ENCODE data around the gene PLCL1. TPM values are rescaled to one million over a fixed set of nuclear protein-coding genes. Genes with fewer than 3 reads are reported as not detected.
"Not testable (repeated sequence)": the region's sequence is repeated elsewhere in the genome, so short reads cannot be mapped to it uniquely, and the experiment has no call there.

PLCL1 gene
- total RNA-seq, 1 donor from 2014 or later, result 12.5 TPM

GRCh38 chr2:197828464-197829135, 24.2 kb downstream of the PLCL1 start:
- H3K9me3 ChIP-seq (ENCODE audit: control insufficient read depth in 3 of 3, low read length in 3 of 3), result no peaks in the 10 kb centered on the region
- H3K9ac ChIP-seq (ENCODE audit: low read depth in 1 of 3, low read length in 3 of 3), result no peak overlapping the region

DNA sequence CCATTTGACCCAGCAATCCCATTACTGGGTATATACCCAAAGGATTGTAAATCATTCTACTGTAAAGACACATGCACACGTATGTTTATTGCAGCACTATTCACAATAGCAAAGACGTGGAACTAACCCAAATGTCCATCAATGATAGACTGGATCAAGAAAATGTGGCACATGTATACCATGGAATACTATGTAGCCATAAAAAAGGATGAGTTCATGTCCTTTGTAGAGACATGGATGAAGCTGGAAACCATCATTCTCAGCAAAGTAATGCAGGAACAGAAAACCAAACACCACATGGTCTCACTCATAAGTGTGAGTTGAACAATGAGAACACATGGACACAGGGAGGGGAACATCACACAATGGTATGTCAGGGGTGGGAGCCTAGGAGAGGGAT, 30.4 kb downstream of the PLCL1 start:
- not testable (repeated sequence) for H3K36me3 ChIP-seq (ENCODE audit: control insufficient read depth in 3 of 3, insufficient read depth in 3 of 3, low read length in 3 of 3); H3K9ac ChIP-seq (ENCODE audit: low read depth in 1 of 3, low read length in 3 of 3); H3K4me3 ChIP-seq (ENCODE audit: low read length in 3 of 3); H3K9me3 ChIP-seq (ENCODE audit: control insufficient read depth in 3 of 3, low read length in 3 of 3); H3K27me3 ChIP-seq (ENCODE audit: control insufficient read depth in 3 of 3, insufficient read depth in 3 of 3, low read length in 3 of 3); H3K27ac ChIP-seq (ENCODE audit: low read depth, low read length); H3K4me1 ChIP-seq (ENCODE audit: control insufficient read depth in 3 of 3, insufficient read depth in 3 of 3, low read length in 3 of 3)

More at GRCh38 chr2:197828464-197829135, 24.2 kb downstream of the PLCL1 start:
- Histone ChIP-seq H3K4me1 (ENCODE audit: control insufficient read depth in 3 of 3, insufficient read depth in 3 of 3, low read length in 3 of 3) (no peaks in the 10 kb centered on the region), H3K27ac (ENCODE audit: low read depth, low read length) (no peak overlapping the region), H3K36me3 (ENCODE audit: control insufficient read depth in 3 of 3, insufficient read depth in 3 of 3, low read length in 3 of 3) (no peaks in the 10 kb centered on the region), H3K27me3 (ENCODE audit: control insufficient read depth in 3 of 3, insufficient read depth in 3 of 3, low read length in 3 of 3) (no peaks in the 10 kb centered on the region), H3K4me3 (ENCODE audit: low read length in 3 of 3) (no peak overlapping the region)

DNA sequence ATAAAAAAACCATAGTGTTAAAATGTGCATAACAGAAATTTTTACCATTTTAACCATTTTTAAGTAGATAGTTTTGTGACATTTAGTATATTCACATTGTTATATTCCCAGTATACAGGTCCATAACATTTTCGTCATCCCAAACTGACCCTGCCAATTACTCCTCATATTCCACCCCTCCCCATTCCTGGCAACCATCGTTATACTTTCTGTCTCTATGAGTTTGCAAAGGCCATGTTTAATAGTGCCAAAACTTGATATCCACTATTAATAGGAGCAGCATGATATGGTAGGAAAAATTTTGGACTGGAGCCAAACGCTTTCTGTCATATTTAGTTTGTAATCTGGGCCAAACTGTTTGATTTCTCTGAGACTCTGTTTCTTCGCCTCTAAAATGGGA, 30.9 kb downstream of the PLCL1 start:
- no peaks in the 10 kb centered on the region for H3K36me3 ChIP-seq (ENCODE audit: control insufficient read depth in 3 of 3, insufficient read depth in 3 of 3, low read length in 3 of 3)
- H3K27me3 ChIP-seq (ENCODE audit: control insufficient read depth in 3 of 3, insufficient read depth in 3 of 3, low read length in 3 of 3), result no peaks in the 10 kb centered on the region
- H3K9ac ChIP-seq (ENCODE audit: low read depth in 1 of 3, low read length in 3 of 3), result no peak overlapping the region
- H3K27ac ChIP-seq (ENCODE audit: low read depth, low read length), result no peak overlapping the region
- no peaks in the 10 kb centered on the region for H3K9me3 ChIP-seq (ENCODE audit: control insufficient read depth in 3 of 3, low read length in 3 of 3)
- peaks cover 0 to 5% (median 3%) of the 10 kb centered on the region in 3 donors for H3K4me1 ChIP-seq (ENCODE audit: control insufficient read depth in 3 of 3, insufficient read depth in 3 of 3, low read length in 3 of 3)
- H3K4me3 ChIP-seq (ENCODE audit: low read length in 3 of 3), result no peak overlapping the region

- Histone ChIP-seq H3K27ac (ENCODE audit: low read depth, low read length) (peak overlapping the region; percentile 13), H3K27me3 (ENCODE audit: control insufficient read depth in 3 of 3, insufficient read depth in 3 of 3, low read length in 3 of 3) (no peaks in the 10 kb centered on the region), H3K36me3 (ENCODE audit: control insufficient read depth in 3 of 3, insufficient read depth in 3 of 3, low read length in 3 of 3) (no peaks in the 10 kb centered on the region), H3K4me1 (ENCODE audit: control insufficient read depth in 3 of 3, insufficient read depth in 3 of 3, low read length in 3 of 3) (peaks cover 0 to 5% (median 3%) of the 10 kb centered on the region in 3 donors), H3K9ac (ENCODE audit: low read depth in 1 of 3, low read length in 3 of 3) (peak overlapping the region in 1 of 3 donors; percentile 35), H3K9me3 (ENCODE audit: control insufficient read depth in 3 of 3, low read length in 3 of 3) (no peaks in the 10 kb centered on the region), H3K4me3 (ENCODE audit: low read length in 3 of 3) (peak overlapping the region in 2 of 3 donors; percentile 2 to 38)
Measured at GRCh38 chr2:197838036-197838435, 33.6 kb downstream of the PLCL1 start.

- H3K4me3 ChIP-seq (ENCODE audit: low read length in 3 of 3), result peak overlapping the region in 2 of 3 donors; percentile 3 to 38
Measured at GRCh38 chr2:197838579-197838978, 34.2 kb downstream of the PLCL1 start.

DNA sequence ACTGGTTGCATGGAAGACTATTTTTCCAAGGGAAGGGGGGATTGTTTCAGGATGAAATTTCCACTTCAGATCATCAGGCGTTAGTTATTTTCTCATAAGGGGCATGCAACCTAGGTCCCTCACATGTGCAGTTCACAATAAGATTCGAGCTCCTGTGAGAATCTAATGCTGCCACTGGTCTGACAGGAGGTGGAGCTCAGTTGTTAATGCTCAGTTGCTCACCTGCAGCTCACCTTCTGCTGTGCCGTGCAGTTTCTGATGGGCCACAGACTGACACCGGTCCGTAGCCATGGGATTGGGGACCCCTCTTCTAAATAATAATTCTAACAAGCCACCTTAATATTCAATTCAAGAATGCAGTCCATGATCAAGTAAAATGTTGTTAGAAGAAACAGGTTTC, 34.9 kb downstream of the PLCL1 start:
- Histone ChIP-seq H3K9ac (ENCODE audit: low read depth in 1 of 3, low read length in 3 of 3) (no peak overlapping the region), H3K9me3 (ENCODE audit: control insufficient read depth in 3 of 3, low read length in 3 of 3) (no peaks in the 10 kb centered on the region), H3K27ac (ENCODE audit: low read depth, low read length) (no peak overlapping the region), H3K27me3 (ENCODE audit: control insufficient read depth in 3 of 3, insufficient read depth in 3 of 3, low read length in 3 of 3) (no peaks in the 10 kb centered on the region), H3K4me1 (ENCODE audit: control insufficient read depth in 3 of 3, insufficient read depth in 3 of 3, low read length in 3 of 3) (peaks cover 0 to 5% (median 3%) of the 10 kb centered on the region in 3 donors), H3K36me3 (ENCODE audit: control insufficient read depth in 3 of 3, insufficient read depth in 3 of 3, low read length in 3 of 3) (no peaks in the 10 kb centered on the region), H3K4me3 (ENCODE audit: low read length in 3 of 3) (no peak overlapping the region)

More at GRCh38 chr2:197838579-197838978, 34.2 kb downstream of the PLCL1 start:
- Histone ChIP-seq H3K27ac (ENCODE audit: low read depth, low read length) (peak overlapping the region; percentile 13), H3K9ac (ENCODE audit: low read depth in 1 of 3, low read length in 3 of 3) (no peak overlapping the region), H3K27me3 (ENCODE audit: control insufficient read depth in 3 of 3, insufficient read depth in 3 of 3, low read length in 3 of 3) (no peaks in the 10 kb centered on the region), H3K9me3 (ENCODE audit: control insufficient read depth in 3 of 3, low read length in 3 of 3) (no peaks in the 10 kb centered on the region), H3K4me1 (ENCODE audit: control insufficient read depth in 3 of 3, insufficient read depth in 3 of 3, low read length in 3 of 3) (peaks cover 0 to 5% (median 3%) of the 10 kb centered on the region in 3 donors), H3K36me3 (ENCODE audit: control insufficient read depth in 3 of 3, insufficient read depth in 3 of 3, low read length in 3 of 3) (no peaks in the 10 kb centered on the region)

DNA sequence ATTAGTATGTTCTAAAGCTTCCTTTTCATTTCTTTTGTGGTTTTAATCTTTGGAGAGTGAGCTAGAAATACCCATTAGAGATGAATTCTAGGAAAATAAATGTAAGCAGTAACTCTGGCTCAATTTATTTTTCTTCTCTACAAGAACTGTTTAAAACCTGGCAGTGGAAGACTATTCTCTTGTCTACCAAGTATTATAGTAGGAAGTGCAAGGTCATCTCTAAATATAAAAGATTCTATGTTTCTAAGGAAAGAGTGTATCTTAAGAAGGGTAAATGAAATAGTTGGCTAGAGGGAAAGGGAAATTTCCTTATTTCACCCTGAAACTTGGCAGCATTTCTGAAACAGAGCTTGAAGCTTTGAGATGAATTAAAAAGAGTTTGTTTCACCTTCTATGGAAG, 35.5 kb downstream of the PLCL1 start:
- Histone ChIP-seq H3K36me3 (ENCODE audit: control insufficient read depth in 3 of 3, insufficient read depth in 3 of 3, low read length in 3 of 3) (no peaks in the 10 kb centered on the region), H3K27me3 (ENCODE audit: control insufficient read depth in 3 of 3, insufficient read depth in 3 of 3, low read length in 3 of 3) (no peaks in the 10 kb centered on the region), H3K4me3 (ENCODE audit: low read length in 3 of 3) (no peak overlapping the region), H3K27ac (ENCODE audit: low read depth, low read length) (no peak overlapping the region), H3K9me3 (ENCODE audit: control insufficient read depth in 3 of 3, low read length in 3 of 3) (no peaks in the 10 kb centered on the region), H3K9ac (ENCODE audit: low read depth in 1 of 3, low read length in 3 of 3) (no peak overlapping the region), H3K4me1 (ENCODE audit: control insufficient read depth in 3 of 3, insufficient read depth in 3 of 3, low read length in 3 of 3) (peaks cover 0 to 5% (median 3%) of the 10 kb centered on the region in 3 donors)

- peaks cover 0 to 8% (median 5%) of the 10 kb centered on the region in 3 donors for H3K4me1 ChIP-seq (ENCODE audit: control insufficient read depth in 3 of 3, insufficient read depth in 3 of 3, low read length in 3 of 3)
- no peaks in the 10 kb centered on the region for H3K27me3 ChIP-seq (ENCODE audit: control insufficient read depth in 3 of 3, insufficient read depth in 3 of 3, low read length in 3 of 3)
- H3K4me3 ChIP-seq (ENCODE audit: low read length in 3 of 3), result no peak overlapping the region
- no peaks in the 10 kb centered on the region for H3K9me3 ChIP-seq (ENCODE audit: control insufficient read depth in 3 of 3, low read length in 3 of 3)
- H3K9ac ChIP-seq (ENCODE audit: low read depth in 1 of 3, low read length in 3 of 3), result no peak overlapping the region
- no peak overlapping the region for H3K27ac ChIP-seq (ENCODE audit: low read depth, low read length)
- no peaks in the 10 kb centered on the region for H3K36me3 ChIP-seq (ENCODE audit: control insufficient read depth in 3 of 3, insufficient read depth in 3 of 3, low read length in 3 of 3)
Measured at GRCh38 chr2:197846128-197846527, 41.7 kb downstream of the PLCL1 start.

DNA sequence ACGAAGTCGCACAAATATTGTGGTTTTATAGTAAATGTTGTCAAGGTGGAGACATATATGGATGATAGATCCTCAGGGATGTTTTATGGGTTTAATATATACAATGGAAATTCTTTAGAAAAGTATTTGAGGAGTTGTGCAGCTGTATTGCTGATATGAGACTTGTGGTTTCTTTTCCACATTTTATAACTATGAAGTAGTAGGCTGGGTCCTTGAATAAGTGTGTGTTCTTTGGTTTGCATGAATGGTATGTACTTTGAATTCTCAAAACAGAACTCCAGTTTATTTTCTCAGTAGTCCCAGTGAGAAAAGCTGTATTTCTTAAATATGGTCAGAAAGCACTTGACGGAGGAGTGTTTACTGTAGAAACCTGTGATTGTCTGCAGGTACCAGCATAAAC, 42.4 kb downstream of the PLCL1 start:
- peaks cover 0 to 10% (median 8%) of the 10 kb centered on the region in 3 donors for H3K4me1 ChIP-seq (ENCODE audit: control insufficient read depth in 3 of 3, insufficient read depth in 3 of 3, low read length in 3 of 3)
- no peak overlapping the region for H3K4me3 ChIP-seq (ENCODE audit: low read length in 3 of 3)
- no peak overlapping the region for H3K27ac ChIP-seq (ENCODE audit: low read depth, low read length)
- H3K9ac ChIP-seq (ENCODE audit: low read depth in 1 of 3, low read length in 3 of 3), result no peak overlapping the region
- no peaks in the 10 kb centered on the region for H3K27me3 ChIP-seq (ENCODE audit: control insufficient read depth in 3 of 3, insufficient read depth in 3 of 3, low read length in 3 of 3)
- H3K9me3 ChIP-seq (ENCODE audit: control insufficient read depth in 3 of 3, low read length in 3 of 3), result no peaks in the 10 kb centered on the region
- no peaks in the 10 kb centered on the region for H3K36me3 ChIP-seq (ENCODE audit: control insufficient read depth in 3 of 3, insufficient read depth in 3 of 3, low read length in 3 of 3)

GRCh38 chr2:197847651-197848401, 43.4 kb downstream of the PLCL1 start:
- Histone ChIP-seq H3K36me3 (ENCODE audit: control insufficient read depth in 3 of 3, insufficient read depth in 3 of 3, low read length in 3 of 3) (no peaks in the 10 kb centered on the region), H3K9me3 (ENCODE audit: control insufficient read depth in 3 of 3, low read length in 3 of 3) (no peaks in the 10 kb centered on the region), H3K27ac (ENCODE audit: low read depth, low read length) (no peak overlapping the region), H3K4me3 (ENCODE audit: low read length in 3 of 3) (no peak overlapping the region), H3K27me3 (ENCODE audit: control insufficient read depth in 3 of 3, insufficient read depth in 3 of 3, low read length in 3 of 3) (no peaks in the 10 kb centered on the region), H3K9ac (ENCODE audit: low read depth in 1 of 3, low read length in 3 of 3) (no peak overlapping the region), H3K4me1 (ENCODE audit: control insufficient read depth in 3 of 3, insufficient read depth in 3 of 3, low read length in 3 of 3) (peaks cover 7 to 19% (median 16%) of the 10 kb centered on the region in 3 donors)
